ENCODE data around the gene STXBP5.

- TF ChIP-seq GATA3 (IDR thresholded peaks at IDR 0.05; ENCODE audit: low read depth, low read length) (no peak), GATA2 (IDR thresholded peaks at IDR 0.05; ENCODE audit: low read depth, low read length) (no peak)
Measured at GRCh38 chr6:147234685-147235084, 30.5 kb downstream of the STXBP5 start.
